HG03469 (cell line): ENCODE results near the gene FAM50A.
A peak's percentile ranks its signal among the peaks of the same experiment; 100 is the strongest.

Experiments
- ATAC-seq: cut with Tn5 transposase; IDR thresholded peaks from one replicate; pipeline ENCODE4 v1.9.1; 2021; ENCODE audit warnings: mild to moderate bottlenecking, moderate library complexity, moderate number of reproducible peaks; ENCODE audit not compliant: unreplicated experiment

Gene FAM50A

DNA sequence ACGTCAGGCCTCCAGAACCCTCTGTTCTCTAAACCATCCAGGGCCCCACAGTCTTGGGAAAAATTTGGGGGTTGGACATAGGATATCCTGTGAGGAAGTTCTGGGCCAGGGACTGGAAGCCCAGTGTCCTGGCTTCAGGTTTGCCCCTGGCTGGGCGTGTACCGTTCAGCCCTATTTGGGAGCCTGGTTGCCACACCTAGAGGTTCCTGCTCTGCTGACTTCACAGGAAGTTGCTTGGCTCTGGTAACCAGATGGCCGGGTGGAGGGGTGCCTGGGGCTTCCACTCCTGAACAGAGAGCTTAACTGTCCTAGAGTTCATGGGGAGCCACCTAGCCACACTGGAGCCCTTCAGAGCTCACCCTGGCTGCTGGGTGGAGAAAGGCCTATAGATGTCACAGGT lies 31.5 kb upstream of the FAM50A start:
- ATAC-seq: no peak

DNA sequence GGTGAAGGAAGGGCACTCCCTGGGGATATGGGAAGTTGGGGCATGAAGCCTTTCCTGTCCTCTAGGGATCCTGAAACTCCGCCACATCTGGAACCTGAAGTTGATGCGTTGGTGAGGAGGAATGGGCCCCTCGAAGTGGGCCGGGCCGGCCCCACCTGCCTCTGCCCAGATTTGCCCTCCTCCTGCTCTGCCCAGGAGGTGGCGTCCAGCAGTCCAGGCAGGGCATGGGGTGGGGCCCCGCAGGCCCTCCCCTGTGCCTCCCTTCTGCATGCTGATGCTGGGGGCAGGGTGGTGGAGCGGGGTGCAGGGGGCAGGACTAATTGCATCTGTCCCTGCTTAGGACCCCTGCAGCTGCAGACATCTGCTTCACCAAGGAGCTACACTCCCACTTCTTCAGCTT lies 30.8 kb upstream of the FAM50A start:
- no peak for ATAC-seq

DNA sequence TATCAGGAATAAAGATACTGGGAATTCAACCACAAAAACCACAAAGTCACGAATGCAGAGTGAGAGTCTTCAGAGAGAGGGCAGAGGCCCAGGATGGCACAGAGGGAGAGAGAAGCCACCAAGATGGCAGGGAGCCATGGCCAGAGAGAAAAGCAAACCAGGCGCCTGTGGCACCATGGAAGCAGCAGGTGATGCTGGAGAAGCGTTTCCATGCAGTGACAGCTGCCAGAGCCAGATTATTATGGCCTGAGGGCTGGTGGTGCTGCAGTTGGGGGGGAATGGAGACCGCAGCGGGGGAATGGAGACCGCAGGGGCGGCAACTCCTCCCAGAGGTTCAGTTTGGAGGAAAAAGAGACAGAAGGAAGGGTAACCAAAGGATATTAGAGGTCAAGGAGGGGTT lies 26.8 kb upstream of the FAM50A start:
- no peak for ATAC-seq

DNA sequence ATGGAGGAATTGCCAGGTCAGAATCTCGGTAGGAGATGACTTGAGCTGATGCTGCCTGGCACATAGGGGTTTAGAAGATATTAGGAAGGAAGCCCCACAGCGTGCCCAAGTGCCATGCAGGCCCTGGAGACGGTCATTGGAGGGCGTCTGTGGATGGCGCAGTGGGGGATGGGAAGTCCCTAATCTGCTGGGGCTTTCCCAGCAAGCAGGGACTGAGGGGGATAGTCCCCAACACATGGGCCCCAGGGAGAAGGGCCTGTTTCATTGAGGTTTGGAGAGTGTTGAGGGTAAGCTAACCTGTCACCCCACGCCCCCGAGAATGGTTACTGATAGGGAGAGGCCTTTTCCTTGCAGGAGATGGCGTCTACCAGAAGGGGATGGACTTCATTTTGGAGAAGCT lies 24.8 kb upstream of the FAM50A start:
- ATAC-seq: no peak

DNA sequence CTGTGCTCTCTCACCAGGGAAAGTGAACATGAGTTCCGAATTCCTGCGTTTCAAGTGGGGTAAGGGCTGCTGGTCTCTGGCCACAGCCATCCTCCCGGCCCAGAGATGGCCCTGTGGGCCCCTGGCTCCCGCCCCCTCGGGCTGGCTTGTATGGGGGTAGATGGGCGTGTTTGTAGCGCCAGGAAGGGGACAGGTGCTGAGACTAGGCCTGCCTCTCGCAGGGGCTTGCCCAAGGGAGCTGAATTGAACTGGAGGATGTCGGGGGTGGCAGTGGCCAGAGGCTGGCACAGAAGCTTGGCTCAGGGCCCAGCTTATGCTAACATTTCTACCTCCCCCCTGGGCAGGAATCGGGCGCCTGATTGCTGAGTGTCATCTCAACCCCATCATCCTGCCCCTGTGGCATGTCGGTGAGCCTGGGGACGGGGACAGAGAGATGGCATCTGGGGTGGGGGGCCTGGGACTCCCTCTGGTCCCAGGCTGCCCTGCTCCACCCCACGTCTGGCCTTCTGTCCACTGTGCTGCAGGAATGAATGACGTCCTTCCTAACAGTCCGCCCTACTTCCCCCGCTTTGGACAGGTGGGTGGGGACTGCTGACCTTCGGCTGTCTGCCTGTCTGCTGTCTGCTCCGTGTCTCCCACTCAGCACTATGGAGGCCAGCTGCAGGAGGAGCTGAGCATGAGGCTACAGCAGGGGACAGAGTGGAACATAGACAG lies 24.1 kb upstream of the FAM50A start:
- no peak for ATAC-seq

DNA sequence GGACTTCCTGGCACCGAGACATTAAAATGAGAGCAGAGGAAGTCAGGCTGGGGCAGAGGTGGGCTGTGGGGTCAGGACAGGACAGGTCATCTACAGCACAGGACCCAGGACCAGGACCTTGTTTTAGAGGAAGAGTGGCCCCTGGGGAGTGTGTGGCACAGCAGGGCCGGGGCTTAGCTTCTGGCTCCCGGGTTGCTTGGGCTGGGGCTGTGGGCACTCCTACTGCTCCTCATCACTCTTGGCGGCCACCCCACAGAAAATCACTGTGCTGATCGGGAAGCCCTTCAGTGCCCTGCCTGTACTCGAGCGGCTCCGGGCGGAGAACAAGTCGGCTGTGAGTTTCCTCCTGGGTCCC lies 23.6 kb upstream of the FAM50A start:
- no peak for ATAC-seq

DNA sequence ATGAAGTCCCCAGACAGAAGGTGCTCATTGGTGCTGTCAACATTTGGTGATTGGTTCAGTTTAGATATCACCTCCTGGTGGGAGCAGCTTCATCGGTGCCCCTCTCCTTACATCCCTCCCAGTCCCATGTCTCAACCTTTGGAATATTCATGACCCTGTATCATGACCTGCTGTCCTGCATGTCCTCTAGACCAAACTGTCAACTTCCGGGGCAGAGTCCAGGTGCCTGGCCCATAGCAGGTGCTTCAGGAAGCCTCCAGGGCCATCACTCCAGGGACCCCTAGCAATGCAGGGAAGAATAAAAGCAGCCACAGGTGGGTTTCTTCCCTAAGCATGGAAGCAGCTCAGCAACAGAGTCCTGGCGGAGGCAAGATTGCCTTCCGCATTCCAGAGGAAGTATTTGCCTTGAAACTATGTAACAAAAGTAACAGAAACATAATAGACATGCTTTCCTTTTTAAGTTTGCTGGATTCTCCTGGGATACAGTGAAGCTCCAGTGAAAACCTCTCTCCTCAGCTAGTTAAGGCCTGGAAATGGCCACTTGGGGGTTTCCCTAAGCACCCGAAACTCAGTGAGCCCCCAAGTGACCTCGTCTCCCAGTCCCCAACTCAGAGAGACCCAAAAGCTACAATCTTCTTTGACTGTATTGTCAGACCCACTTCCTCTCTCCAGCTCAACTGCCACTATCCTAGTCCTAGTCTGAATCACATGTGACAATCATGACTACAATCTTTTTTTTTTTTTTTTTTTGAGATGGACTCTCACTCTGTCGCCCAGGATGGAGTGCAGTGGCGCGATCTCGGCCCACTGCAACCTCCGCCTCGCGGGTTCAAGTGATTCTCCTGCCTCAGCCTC lies 16.8 kb upstream of the FAM50A start:
- no peak for ATAC-seq

DNA sequence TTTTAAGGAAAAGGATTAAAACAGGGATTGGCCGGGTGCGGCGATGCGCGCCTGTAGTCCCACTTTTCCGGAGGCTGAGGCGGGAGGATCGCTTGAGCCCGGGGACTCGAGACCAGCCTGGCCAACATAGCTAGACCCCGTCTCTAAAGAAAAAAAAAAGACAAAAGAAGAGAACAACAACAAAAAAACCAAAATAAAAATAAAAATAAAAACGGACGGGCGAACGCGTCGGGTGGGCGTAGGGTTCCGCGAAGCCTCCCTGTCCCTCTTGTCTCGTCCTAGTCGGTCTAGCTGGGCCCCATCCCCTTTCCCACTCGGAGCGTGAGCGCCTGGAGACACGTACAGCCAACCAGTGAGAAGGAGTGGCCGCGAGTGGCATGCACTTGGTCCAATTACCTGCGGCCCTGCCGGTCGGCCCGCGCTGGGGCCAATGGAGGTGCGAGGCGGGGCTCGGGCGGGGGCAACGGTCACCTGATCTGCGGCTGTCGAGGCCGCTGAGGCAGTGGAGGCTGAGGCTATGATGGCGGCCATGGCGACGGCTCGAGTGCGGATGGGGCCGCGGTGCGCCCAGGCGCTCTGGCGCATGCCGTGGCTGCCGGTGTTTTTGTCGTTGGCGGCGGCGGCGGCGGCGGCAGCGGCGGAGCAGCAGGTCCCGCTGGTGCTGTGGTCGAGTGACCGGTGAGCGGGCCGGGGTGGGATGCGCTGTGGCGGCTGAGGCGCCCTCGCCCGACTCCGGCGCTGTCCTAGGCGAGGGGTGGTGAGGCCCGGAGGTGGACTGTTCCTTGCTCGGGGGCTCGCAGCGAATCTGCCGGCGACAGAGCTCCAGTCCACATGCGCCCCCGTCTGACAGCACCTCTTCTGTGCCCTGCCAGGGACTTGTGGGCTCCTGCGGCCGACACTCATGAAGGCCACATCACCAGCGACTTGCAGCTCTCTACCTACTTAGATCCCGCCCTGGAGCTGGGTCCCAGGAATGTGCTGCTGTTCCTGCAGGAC lies 15.5 kb upstream of the FAM50A start, which contains the start of gene ATP6AP1:
TSS of gene ATP6AP1 (plus strand) at position 502 of the 996 bp plus-strand sequence. CDS start at position 518, 16 bp downstream.
- peak; percentile 79 for ATAC-seq

DNA sequence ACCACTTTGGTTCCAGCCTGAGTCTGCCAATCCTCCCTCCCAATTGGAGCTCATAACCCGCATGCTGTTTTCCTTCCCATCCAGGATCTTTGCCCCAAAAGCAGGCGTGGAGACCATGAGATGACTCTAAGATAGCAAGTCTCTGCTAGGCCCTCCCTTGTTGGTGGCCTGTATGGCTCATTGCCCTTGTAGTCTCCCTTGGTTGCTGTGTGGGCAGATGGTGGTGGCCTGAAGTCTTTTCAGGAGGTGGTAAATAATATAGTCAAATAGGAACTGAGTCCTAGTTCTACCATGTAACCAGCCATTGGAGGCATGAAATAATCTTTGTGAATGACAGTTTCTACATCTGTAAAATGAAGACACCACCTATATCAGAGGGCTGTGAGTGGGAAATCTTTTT lies 14.2 kb upstream of the FAM50A start:
- ATAC-seq: no peak

DNA sequence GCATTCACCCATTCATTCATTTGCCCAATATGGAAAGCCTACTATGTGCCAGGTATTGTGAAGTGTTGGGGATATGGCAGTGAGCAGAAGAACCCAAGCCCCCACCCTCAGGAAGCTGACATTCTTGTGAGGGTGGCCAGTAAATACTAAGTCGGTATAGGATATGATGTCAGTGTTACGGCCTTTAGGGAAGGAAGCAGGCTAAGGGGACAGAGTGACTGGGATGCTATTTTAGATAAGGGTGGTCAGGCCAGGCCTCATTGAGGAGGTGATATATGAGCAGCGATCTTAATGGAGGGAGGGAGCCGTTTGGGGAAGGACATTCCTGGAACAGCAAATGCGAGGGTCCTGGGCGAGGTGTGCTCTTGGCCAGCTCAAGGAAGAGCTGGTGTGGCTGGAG lies 13.5 kb upstream of the FAM50A start:
- ATAC-seq: no peak

DNA sequence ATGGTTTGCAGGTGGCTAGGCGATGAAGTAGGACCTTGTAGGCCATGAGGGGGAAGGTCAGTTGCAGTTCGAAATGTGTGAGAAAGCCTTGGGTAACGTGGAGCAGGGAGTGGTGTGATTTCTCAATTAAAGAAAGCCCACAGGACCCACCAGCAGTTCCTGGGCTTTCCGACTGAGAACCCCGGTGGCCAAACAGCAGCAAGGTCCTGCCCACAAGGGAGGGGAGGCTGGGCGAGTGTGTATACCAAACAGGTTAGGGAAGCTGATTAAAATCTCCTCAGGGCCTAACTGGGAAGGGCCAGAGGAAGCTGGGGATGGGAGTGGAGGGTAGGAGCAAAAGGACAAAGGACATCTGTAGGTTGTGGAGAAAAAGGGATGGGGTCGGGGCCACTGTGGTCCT lies 13.0 kb upstream of the FAM50A start:
- ATAC-seq: no peak

DNA sequence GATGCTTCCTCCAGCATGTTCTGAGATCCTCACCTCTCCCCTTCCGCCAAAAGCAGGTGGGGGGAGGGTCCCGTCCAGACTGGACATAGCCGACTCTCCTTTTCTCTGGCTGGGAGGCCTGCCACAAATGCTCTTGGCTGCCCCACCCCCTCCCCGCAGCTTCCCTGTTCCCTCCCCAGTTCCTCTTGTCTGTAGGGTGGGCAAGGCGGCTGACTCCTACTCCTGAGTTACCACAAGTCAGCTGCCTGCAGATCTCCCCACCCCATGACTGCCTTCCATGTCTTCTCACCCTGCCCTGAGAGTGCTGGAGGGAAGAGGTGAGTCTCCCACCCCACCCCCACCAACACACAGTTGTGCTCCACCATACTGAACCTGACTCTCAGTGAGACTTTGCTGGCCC lies 12.6 kb upstream of the FAM50A start:
- no peak for ATAC-seq

DNA sequence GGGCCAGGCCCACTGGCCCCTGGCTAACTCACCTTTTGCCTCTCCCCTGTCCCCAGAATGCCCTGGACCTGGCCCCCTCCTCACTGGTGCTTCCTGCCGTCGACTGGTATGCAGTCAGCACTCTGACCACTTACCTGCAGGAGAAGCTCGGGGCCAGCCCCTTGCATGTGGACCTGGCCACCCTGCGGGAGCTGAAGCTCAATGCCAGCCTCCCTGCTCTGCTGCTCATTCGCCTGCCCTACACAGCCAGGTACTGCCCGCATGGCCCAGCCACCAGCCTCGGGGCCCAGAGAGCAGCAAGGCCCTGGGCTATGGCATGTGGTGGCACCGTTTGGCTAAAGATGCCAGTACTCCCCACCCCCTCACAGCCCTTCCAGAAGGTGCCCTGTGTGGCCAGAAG lies 11.7 kb upstream of the FAM50A start:
- no peak for ATAC-seq

DNA sequence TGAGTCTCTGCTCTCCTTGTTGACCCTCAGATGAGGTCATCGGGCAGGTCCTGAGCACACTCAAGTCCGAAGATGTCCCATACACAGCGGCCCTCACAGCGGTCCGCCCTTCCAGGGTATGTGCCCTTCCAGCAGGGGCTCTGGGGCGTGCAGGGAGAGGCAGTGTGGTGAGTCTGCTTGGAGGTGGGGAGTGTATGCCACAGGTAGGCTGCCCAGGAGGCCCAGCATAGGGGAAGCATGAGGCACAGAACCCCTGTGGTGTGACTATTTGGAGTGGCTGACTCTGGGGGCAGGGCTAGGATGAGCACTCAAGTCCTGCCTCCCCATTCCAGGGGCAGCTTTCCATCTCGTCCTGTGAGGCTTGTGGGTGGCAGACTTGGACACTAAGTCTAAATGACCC lies 10.3 kb upstream of the FAM50A start:
- no peak for ATAC-seq

DNA sequence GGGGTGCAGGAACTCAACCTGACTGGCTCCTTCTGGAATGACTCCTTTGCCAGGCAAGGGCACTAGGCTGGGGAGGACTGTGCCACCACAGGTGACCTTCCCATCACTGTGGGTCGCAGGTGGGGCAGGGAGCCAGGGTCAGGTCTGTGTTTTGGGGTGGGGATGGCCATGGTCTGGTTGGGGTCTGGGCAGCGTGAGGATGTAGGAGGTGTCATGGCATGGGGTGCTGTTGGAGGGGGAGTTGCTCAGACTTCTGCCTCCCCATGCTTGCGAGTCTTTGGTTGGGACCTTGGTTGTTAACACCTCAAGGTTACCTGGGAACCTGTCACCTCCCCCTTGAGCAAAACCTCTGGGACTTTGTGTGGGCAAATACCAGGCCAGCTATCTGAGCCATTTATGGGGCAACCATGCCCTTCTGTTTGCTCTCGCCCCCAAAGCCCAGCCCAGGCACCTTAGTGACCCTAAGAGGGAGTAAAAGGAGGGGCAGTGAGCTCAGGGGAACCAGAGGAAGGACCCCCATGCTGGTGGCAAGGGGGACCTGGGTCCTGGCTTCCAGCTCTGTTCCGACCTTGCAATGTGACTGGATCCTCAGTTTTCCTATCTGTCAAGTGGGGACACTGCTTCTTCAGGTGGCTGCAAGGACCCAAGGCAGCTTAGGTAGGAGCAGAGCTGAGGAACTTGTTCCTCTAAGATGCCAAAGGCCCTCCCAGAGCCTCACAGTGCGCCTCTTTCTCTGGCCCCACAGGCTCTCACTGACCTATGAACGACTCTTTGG lies 9.4 kb upstream of the FAM50A start:
- no peak for ATAC-seq

DNA sequence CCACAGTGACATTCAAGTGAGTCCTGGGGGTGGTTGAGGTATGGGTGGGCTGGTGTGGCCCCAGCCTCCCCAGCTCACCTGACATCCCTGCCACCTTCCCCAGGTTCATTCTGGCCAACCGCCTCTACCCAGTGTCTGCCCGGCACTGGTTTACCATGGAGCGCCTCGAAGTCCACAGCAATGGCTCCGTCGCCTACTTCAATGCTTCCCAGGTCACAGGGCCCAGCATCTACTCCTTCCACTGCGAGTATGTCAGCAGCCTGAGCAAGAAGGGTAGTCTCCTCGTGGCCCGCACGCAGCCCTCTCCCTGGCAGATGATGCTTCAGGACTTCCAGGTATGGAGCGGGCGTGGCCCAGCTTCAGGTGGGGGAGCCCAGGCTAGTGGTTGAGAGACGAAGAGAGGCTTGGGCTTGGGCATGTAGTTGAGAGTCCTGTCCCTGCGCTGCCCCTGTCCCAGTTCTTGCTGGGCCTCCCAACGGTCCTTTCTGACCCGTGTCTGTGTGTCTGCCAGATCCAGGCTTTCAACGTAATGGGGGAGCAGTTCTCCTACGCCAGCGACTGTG lies 8.7 kb upstream of the FAM50A start:
- no peak for ATAC-seq

DNA sequence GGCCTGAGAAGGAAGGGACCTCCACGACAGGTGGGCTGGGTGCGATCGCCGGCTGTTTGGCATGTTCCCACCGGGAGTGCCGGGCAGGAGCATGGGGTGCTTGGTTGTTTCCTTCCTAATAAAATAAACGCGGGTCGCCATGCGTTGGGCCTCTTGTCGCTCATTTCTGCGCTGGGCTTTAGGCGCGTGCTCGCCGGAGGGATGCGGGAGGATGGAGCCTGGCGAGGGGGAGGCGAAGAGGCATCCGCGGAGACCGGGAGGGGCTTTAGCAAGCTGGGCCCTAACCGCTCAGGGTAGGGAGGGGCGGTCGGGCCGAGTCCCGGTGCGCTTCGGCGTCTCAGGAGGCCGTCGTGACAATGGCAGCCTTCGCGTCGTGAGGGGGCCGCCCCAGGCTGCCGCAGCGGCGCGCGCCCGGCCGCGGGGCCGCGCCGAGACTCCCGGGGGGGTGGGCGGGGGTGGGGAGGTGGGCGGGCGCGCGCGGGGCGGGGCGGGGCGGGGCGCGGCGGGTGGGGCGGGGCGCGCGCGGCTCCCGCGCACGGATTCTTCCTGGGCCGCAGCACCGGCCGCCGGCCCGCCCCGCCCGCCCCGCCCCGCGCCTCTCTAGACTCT lies 7.5 kb upstream of the FAM50A start:
- ATAC-seq: no peak

DNA sequence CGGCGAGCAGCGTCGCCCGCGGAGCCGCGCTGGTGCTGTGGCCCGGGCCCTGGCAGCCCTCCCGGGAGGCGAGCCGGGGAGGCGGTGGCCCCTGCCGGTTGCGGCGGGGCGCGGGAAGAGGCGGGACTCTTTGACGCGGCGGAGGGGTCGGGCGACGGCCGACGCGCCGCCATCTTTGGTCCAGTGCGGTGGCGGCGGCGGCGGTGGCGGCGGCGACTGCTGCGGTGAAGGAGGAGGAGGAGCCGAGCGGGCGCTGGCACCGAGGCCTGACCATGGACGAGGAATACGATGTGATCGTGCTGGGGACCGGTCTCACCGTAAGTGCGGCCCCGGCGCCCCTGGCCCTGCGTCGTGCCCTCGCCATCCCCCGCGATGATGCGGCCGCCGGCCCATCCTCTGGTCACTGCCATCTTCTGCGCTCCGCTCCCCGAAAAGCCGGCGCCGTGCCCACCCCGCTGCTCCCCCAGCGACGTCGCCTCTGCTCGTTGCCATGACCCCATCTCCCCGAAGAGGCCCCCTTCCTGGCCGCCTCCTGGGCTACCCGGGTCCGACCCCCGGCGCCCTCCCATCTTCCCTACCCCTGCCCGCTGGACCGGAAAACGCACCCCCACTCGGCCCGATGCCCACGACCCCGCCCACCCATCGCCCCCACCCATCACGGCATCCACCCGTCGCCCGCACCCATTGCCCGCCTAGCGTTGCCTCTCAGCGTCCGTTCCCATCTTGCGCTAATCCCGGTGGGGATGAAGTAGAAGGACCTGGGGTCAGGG lies 6.8 kb upstream of the FAM50A start, which contains the start of gene GDI1:
TSS of gene GDI1 (plus strand) at position 172 of the 770 bp plus-strand sequence. CDS start at position 273, 101 bp downstream.
- no peak for ATAC-seq
